Panc1 (cell line): ENCODE results near the gene UGT8.
"Not testable (repeated sequence)": the region's sequence is repeated elsewhere in the genome, so short reads cannot be mapped to it uniquely, and the experiment has no call there.

ENCODE experiments used
- POLR2AphosphoS5 ChIP-seq: IDR thresholded peaks from 2 replicates; pipeline ENCODE4 v1.6.1; 2012; ENCODE audit warnings: mild to moderate bottlenecking, low read depth, low read length, moderate library complexity
- SIN3A ChIP-seq: IDR thresholded peaks from 2 replicates; pipeline ENCODE4 v1.6.1; 2012; ENCODE audit warnings: low read depth, mild to moderate bottlenecking, low read length, moderate library complexity, borderline replicate concordance; ENCODE audit not compliant: insufficient read depth
- TCF7L2 ChIP-seq: IDR thresholded peaks from 2 replicates; pipeline ENCODE4 v1.6.1; 2011; ENCODE audit warnings: mild to moderate bottlenecking, low read depth, low read length, inconsistent platforms
- TF ChIP-seq, protein P1 (sequence below): fragments of 450-650 bp; IDR thresholded peaks from 2 replicates; pipeline ENCODE4 v1.5.1; 2017; ENCODE audit warnings: mild to moderate bottlenecking
- TF ChIP-seq, protein P2 (sequence below), 2 experiments: IDR thresholded peaks; 2 replicates each; pipeline ENCODE4 v1.6.1; 2011 to 2012; ENCODE audit warnings: low read depth in 2 of 2, control low read depth in 1 of 2, low read length in 1 of 2, mild to moderate bottlenecking in 1 of 2, moderate library complexity in 1 of 2; ENCODE audit not compliant: insufficient read depth in 1 of 2

DNA sequence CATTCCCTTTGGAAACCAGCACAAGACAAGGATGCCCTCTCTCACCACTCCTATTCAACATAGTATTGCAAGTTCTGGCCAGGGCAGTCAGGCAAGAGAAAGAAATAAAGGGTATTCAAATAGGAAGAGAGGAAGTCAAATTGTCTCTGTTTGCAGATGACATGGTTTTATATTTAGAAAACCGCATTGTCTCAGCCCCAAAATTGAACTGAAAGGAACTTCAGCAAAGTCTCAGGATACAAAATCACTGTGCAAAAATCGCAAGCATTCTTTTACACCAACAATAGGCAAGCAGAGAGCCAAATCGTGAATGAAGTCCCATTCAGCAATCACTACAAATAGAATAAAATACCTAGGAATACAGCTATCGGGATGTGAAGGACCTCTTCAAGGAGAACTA is 72.1 kb downstream of the UGT8 start:
- TF ChIP-seq, protein P1, sequence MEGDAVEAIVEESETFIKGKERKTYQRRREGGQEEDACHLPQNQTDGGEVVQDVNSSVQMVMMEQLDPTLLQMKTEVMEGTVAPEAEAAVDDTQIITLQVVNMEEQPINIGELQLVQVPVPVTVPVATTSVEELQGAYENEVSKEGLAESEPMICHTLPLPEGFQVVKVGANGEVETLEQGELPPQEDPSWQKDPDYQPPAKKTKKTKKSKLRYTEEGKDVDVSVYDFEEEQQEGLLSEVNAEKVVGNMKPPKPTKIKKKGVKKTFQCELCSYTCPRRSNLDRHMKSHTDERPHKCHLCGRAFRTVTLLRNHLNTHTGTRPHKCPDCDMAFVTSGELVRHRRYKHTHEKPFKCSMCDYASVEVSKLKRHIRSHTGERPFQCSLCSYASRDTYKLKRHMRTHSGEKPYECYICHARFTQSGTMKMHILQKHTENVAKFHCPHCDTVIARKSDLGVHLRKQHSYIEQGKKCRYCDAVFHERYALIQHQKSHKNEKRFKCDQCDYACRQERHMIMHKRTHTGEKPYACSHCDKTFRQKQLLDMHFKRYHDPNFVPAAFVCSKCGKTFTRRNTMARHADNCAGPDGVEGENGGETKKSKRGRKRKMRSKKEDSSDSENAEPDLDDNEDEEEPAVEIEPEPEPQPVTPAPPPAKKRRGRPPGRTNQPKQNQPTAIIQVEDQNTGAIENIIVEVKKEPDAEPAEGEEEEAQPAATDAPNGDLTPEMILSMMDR, result not testable (repeated sequence)
- TF ChIP-seq SIN3A, POLR2AphosphoS5, TCF7L2: not testable (repeated sequence)
- TF ChIP-seq, protein P2, sequence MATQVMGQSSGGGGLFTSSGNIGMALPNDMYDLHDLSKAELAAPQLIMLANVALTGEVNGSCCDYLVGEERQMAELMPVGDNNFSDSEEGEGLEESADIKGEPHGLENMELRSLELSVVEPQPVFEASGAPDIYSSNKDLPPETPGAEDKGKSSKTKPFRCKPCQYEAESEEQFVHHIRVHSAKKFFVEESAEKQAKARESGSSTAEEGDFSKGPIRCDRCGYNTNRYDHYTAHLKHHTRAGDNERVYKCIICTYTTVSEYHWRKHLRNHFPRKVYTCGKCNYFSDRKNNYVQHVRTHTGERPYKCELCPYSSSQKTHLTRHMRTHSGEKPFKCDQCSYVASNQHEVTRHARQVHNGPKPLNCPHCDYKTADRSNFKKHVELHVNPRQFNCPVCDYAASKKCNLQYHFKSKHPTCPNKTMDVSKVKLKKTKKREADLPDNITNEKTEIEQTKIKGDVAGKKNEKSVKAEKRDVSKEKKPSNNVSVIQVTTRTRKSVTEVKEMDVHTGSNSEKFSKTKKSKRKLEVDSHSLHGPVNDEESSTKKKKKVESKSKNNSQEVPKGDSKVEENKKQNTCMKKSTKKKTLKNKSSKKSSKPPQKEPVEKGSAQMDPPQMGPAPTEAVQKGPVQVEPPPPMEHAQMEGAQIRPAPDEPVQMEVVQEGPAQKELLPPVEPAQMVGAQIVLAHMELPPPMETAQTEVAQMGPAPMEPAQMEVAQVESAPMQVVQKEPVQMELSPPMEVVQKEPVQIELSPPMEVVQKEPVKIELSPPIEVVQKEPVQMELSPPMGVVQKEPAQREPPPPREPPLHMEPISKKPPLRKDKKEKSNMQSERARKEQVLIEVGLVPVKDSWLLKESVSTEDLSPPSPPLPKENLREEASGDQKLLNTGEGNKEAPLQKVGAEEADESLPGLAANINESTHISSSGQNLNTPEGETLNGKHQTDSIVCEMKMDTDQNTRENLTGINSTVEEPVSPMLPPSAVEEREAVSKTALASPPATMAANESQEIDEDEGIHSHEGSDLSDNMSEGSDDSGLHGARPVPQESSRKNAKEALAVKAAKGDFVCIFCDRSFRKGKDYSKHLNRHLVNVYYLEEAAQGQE (IDR thresholded peaks at IDR 0.05; ENCODE audit: insufficient read depth in 1 of 2, low read depth in 2 of 2, low read length in 1 of 2), result not testable (repeated sequence)
